Dendritic cell treated with granulocyte-macrophage colony-stimulating factor and Interleukin-4, amounts not matched to agents 40 ng/mL and 50 ng/mL, for 4 days (primary cell): ENCODE results near the gene MAST4.

ENCODE experiments used
- H3K27ac Mint-ChIP-seq: one replicate; pipeline ENCODE4 v1.8.0; 2022; ENCODE audit warnings: mild to moderate bottlenecking, mixed read lengths
- H3K27me3 Mint-ChIP-seq: one replicate; pipeline ENCODE4 v1.8.0; 2022; ENCODE audit warnings: mild to moderate bottlenecking, mixed read lengths
- H3K36me3 Mint-ChIP-seq: one replicate; pipeline ENCODE4 v1.8.0; 2022; ENCODE audit warnings: low read depth, mixed read lengths
- H3K4me1 Mint-ChIP-seq: one replicate; pipeline ENCODE4 v1.8.0; 2022; ENCODE audit warnings: low read depth, mixed read lengths
- H3K4me3 Mint-ChIP-seq: one replicate; pipeline ENCODE4 v1.8.0; 2022; ENCODE audit warnings: mild to moderate bottlenecking, moderate library complexity, mixed read lengths
- H3K9me3 Mint-ChIP-seq: one replicate; pipeline ENCODE4 v1.8.0; 2022; ENCODE audit warnings: mixed read lengths
- intact Hi-C: fragments of 100-400 bp; cut with micrococcal nuclease; formaldehyde crosslinking; loops from one replicate; pipeline ENCODE4 v1.15.0; 2022

The MAST4 gene

DNA sequence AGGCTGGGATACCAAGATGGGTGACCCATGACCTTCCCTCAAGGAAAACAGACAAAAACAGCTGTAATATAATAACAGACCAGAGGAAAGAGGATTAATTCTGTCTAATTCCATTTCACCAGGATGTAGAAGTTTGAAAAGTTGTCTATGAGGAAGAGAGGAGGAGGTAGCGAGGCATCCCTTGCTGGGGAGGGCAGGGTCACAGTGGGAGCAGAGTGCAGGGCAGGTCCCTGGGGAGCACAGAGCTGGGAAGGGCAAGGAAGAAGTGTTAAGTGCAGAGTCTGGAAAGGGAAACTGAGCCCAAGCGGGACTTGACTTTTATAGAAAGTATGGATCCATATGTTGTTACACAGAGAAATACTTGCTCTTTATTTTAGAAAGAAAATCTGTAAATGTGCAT is 389.8 kb downstream of the MAST4 start:
- no peaks in the 10 kb centered on the region for H3K4me1 Mint-ChIP-seq
- H3K9me3 Mint-ChIP-seq: no peaks in the 10 kb centered on the region
- no peak overlapping the region for H3K27ac Mint-ChIP-seq
- intact Hi-C loops: no loop called here
- H3K4me3 Mint-ChIP-seq: no peak overlapping the region
- no peaks in the 10 kb centered on the region for H3K36me3 Mint-ChIP-seq
- H3K27me3 Mint-ChIP-seq: peaks cover 2% of the 10 kb centered on the region

DNA sequence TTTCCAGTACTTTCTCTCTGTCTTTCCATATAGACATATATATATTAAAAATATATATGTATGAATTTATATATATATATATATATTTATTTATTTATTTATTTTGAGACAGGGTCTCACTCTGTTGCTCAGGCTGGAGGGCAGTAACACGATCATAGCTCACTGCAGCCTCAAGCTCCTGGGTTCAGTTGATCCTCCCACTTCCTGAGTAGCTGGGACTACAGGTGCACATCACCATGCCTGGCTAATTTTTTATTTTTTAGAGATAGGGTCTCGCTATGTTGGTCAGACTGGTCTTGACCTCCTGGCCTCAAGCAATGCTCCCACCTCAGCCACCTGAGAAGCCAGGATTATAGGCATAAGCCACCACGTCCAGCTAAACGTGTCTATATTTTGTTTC is 390.3 kb downstream of the MAST4 start:
- Mint-ChIP-seq H3K9me3 (no peaks in the 10 kb centered on the region), H3K4me1 (no peaks in the 10 kb centered on the region), H3K36me3 (no peaks in the 10 kb centered on the region), H3K27me3 (peaks cover 2% of the 10 kb centered on the region), H3K4me3 (no peak overlapping the region), H3K27ac (no peak overlapping the region)
- intact Hi-C loops: no loop called here

DNA sequence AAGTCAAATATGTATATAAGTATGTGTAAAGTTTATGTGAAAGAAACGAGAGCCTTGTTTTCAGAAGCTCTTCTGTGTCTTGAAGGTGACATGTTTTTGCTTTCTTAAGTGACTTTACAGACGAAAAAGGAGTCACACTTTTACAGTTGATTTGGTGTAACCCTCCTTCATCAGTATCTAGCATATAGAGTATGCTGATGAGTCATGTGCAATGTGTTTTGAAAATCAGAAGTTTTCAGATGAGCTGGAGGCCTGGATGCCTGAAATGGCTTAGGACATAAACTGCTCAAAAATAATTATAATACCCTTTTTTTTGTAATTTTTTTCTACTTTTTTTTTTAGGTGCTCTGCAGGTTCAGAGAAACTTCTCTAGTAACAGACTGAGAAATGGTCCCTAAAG is 390.9 kb downstream of the MAST4 start:
- intact Hi-C loops: no loop called here
- H3K27ac Mint-ChIP-seq: no peak overlapping the region
- H3K9me3 Mint-ChIP-seq: no peaks in the 10 kb centered on the region
- peaks cover under 1% of the 10 kb centered on the region for H3K4me1 Mint-ChIP-seq
- H3K4me3 Mint-ChIP-seq: no peak overlapping the region
- H3K27me3 Mint-ChIP-seq: peaks cover 2% of the 10 kb centered on the region
- no peaks in the 10 kb centered on the region for H3K36me3 Mint-ChIP-seq

DNA sequence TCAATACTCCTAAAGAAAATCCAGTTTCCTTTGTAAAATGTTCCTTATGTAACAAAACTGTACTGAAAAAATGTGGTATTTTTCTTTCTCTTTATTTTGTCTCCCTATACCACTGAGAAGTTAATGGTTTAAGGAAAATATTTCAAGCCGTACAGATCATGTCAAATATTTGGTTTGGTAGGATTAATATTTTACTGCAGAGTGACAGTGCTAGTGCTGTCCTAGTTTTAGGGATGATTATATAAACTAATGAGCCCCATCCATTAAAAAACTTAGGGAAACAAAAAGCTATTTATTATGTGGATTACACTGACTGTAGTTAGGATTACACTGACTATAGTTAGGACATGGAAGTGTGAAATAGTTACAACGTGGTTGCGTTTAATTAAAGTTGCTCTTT is 391.3 kb downstream of the MAST4 start:
- Mint-ChIP-seq H3K36me3 (no peaks in the 10 kb centered on the region), H3K9me3 (no peaks in the 10 kb centered on the region), H3K4me1 (peaks cover 4% of the 10 kb centered on the region), H3K4me3 (no peak overlapping the region), H3K27me3 (peaks cover 2% of the 10 kb centered on the region), H3K27ac (no peak overlapping the region)
- intact Hi-C loops: no loop called here

DNA sequence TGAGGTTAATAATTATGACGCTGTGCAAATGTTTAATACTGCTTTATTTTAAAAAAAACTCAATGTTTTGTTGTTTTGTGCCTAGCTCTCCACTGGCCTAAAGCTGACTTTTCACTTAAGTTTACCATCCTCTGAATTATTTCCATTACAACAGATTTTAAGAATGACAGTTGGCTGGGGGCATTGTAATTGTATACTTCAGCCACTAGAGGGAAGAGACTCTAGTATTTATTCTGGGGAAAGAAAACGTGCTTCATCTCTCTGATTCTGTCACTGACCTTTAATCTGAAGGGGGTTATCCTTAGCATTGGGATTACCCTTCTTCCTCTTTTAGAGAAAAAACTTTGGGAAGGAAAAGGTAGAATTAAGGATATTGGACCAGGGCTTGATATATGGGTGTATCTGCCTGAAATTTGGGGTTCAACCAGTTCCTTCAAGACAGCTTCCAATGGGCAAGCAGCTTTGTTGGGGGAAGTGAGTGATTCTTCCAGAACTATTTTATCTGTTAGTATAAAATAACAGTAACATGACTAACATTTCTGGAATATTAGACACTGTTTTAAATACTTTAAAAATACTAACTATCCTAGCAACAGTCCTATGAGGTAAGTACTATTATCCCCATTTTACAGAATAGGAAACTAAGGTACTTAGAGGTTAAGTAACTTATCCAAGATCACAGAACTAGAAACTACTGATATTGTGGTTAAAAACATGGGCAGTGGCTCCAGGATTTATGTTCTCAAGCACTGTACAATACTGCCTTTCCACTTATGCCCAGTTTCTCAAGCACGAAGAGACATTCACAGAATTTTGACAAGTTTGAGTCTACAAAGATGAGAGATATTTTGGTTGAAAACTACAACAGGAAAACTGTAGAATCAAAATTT is 392.0 kb downstream of the MAST4 start:
- Mint-ChIP-seq H3K27ac (no peak overlapping the region), H3K27me3 (peaks cover 2% of the 10 kb centered on the region), H3K36me3 (no peaks in the 10 kb centered on the region), H3K4me3 (no peak overlapping the region), H3K4me1 (peaks cover 8% of the 10 kb centered on the region), H3K9me3 (no peaks in the 10 kb centered on the region)
- intact Hi-C loops: loop anchor here (2.0 kb wide), 1 partner anchor 159 kb away; no protein-coding TSS in a partner anchor

DNA sequence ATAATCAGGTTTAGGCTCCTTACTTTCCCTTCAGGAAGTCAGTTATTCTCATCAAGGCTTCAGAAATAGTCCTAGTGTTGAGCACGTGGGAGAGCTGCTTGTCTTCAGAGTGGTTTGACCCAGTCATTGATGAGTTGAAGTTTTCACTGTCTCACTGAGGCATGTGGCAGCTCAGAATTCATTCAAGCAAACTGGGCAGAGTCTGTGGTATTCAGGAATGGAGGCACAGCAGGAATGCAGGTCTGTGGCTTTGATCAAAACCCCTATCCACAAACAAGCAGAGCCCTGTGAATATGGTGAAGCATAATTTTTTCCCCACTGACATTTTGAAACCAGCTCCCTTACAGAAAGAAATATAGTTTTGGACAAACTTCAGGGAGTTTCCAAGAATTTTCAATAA is 393.1 kb downstream of the MAST4 start:
- no peak overlapping the region for H3K4me3 Mint-ChIP-seq
- H3K9me3 Mint-ChIP-seq: no peaks in the 10 kb centered on the region
- H3K4me1 Mint-ChIP-seq: peaks cover 12% of the 10 kb centered on the region
- no peaks in the 10 kb centered on the region for H3K36me3 Mint-ChIP-seq
- intact Hi-C loops: loop anchor here (2.0 kb wide), 1 partner anchor 158 kb away; no protein-coding TSS in a partner anchor
- no peaks in the 10 kb centered on the region for H3K27me3 Mint-ChIP-seq
- no peak overlapping the region for H3K27ac Mint-ChIP-seq

DNA sequence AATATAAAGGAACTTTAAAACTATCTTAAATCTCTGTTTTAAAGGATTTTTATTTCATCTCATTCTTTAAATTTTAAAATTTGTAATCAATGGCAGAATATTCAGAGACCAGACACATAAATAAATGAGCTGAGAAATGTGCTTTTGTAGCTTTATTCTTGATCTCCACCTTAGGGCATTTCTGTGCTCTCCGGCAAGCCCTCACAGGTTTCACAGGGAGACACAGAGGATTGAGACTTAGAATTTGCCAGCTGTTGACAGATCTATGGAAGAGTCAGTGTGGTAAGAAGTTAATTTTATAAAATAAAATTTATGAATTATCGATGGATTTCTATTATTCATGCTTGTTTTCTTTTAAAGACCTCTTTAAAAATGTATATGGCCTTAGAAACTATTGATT is 393.6 kb downstream of the MAST4 start:
- no peaks in the 10 kb centered on the region for H3K27me3 Mint-ChIP-seq

DNA sequence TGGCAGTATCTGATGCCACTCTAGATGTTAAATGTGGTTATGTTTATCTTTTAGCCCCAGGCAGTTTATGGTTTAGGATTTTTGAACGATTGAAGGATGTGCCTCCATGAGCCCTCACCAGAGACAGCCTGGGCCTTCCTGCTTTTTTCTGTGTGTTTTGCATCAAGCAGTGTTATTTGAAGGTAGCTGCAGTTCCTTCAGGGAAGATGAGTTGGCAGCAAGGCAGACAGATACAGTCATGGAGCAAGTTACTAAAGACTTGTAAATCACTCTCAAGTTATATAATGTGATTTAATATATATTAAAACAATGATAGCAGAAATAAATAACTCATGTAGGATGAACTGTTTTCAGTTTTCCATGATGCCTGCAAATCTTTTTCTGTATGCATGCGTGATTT is 395.6 kb downstream of the MAST4 start:
- Mint-ChIP-seq H3K36me3 (no peaks in the 10 kb centered on the region), H3K4me3 (no peak overlapping the region), H3K27ac (no peak overlapping the region), H3K9me3 (no peaks in the 10 kb centered on the region), H3K4me1 (peaks cover 12% of the 10 kb centered on the region), H3K27me3 (no peaks in the 10 kb centered on the region)
- intact Hi-C loops: loop anchor here (10.0 kb wide), 1 partner anchor 213 kb away; no protein-coding TSS in a partner anchor

More for the DNA sequence above, 393.6 kb downstream of the MAST4 start:
- Mint-ChIP-seq H3K4me3 (no peak overlapping the region), H3K27ac (no peak overlapping the region), H3K9me3 (no peaks in the 10 kb centered on the region), H3K36me3 (no peaks in the 10 kb centered on the region), H3K4me1 (peaks cover 12% of the 10 kb centered on the region)
- intact Hi-C loops: loop anchor here (2.0 to 10.0 kb wide), 2 partner anchors 157 to 215 kb away; no protein-coding TSS in a partner anchor

DNA sequence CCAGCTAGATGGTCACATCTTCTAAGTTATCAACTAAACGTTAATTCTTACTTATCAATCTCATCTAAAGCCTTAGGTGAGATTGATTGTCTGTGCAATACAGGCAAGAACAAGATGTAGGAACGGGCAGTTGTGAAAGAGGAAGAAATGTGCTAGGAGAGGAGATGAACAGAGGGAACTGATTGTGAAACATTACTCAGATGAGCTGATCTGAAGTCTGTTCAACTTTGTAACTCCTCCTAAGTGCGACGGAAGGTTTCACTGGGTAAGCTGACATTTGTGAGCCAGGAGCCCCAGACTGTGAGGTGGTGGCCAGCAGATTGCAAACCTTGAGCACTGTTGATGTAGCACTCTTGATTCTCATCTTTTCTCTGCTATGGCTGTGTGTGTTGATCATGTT is 396.4 kb downstream of the MAST4 start:
- no peaks in the 10 kb centered on the region for H3K9me3 Mint-ChIP-seq
- H3K27me3 Mint-ChIP-seq: no peaks in the 10 kb centered on the region
- no peak overlapping the region for H3K4me3 Mint-ChIP-seq
- H3K36me3 Mint-ChIP-seq: no peaks in the 10 kb centered on the region
- peaks cover 12% of the 10 kb centered on the region for H3K4me1 Mint-ChIP-seq
- H3K27ac Mint-ChIP-seq: no peak overlapping the region
- intact Hi-C loops: loop anchor here (10.0 kb wide), 1 partner anchor 212 kb away; no protein-coding TSS in a partner anchor

DNA sequence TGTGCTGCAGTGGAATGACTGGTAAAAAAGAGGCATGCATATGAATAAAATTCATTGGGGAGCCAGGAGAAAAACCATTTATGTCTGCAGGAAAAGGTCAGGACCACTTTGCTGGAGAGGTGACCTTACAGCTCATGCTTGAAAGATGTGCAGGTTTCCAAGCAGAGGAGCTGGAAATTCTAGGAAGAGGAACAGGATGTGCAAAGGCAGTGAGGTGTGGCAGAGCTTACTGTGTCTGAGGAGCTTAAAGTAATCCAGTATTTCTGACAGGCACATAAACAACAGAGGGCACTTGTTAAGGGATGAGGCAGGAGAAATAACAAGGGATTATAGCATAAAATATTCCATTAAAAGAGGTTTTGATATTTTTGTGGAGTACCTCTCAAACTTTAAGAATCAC is 397.3 kb downstream of the MAST4 start:
- intact Hi-C loops: loop anchor here (10.0 kb wide), 1 partner anchor 211 kb away; no protein-coding TSS in a partner anchor
- peaks cover 12% of the 10 kb centered on the region for H3K4me1 Mint-ChIP-seq
- H3K27ac Mint-ChIP-seq: no peak overlapping the region
- H3K4me3 Mint-ChIP-seq: no peak overlapping the region
- H3K36me3 Mint-ChIP-seq: no peaks in the 10 kb centered on the region
- H3K27me3 Mint-ChIP-seq: no peaks in the 10 kb centered on the region
- H3K9me3 Mint-ChIP-seq: no peaks in the 10 kb centered on the region

DNA sequence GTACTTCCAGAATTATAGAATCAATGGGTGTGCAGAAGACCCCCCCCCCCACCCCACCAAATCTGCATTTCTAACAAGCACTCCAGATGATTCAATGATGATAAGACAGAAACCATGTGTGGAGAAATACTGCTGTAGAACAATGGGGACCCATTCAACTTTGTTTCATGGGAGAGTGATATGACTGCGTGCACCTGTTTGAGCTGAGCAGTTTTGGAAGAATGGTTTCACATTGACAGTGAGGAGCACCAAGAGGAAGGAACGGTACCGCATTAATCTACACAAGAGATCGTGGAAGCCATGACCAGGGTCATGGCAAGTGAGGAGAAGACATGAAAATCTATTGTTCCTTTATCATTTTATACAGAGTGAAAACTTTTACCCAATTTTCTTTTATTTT is 397.7 kb downstream of the MAST4 start:
- H3K4me3 Mint-ChIP-seq: no peak overlapping the region
- H3K27ac Mint-ChIP-seq: no peak overlapping the region
- H3K4me1 Mint-ChIP-seq: peaks cover 12% of the 10 kb centered on the region
- no peaks in the 10 kb centered on the region for H3K36me3 Mint-ChIP-seq
- no peaks in the 10 kb centered on the region for H3K9me3 Mint-ChIP-seq
- peaks cover under 1% of the 10 kb centered on the region for H3K27me3 Mint-ChIP-seq
- intact Hi-C loops: loop anchor here (10.0 kb wide), 1 partner anchor 211 kb away; no protein-coding TSS in a partner anchor

DNA sequence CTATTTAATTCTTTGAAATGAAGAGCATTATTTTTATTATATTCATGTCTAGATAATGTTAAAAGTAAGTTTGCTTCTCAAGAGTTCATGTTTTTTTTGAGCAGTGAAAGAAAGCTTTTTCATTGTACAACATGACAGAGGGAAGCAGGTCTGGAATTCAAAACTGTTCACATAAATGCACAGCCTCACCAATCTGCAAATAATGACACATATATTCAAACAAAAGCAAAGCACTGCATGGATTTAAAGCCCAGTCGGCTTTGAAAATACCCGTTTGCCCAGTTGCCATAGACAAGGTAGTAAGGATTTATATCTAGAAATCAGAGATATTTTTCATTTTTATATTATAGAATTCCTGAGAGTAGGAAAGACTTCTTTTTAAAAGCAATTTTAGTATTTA is 398.6 kb downstream of the MAST4 start:
- no peaks in the 10 kb centered on the region for H3K36me3 Mint-ChIP-seq
- intact Hi-C loops: loop anchor here (10.0 kb wide), 1 partner anchor 210 kb away; no protein-coding TSS in a partner anchor
- H3K9me3 Mint-ChIP-seq: no peaks in the 10 kb centered on the region
- H3K27me3 Mint-ChIP-seq: peaks cover 2% of the 10 kb centered on the region
- H3K4me3 Mint-ChIP-seq: no peak overlapping the region
- H3K4me1 Mint-ChIP-seq: peaks cover 12% of the 10 kb centered on the region
- H3K27ac Mint-ChIP-seq: no peak overlapping the region

DNA sequence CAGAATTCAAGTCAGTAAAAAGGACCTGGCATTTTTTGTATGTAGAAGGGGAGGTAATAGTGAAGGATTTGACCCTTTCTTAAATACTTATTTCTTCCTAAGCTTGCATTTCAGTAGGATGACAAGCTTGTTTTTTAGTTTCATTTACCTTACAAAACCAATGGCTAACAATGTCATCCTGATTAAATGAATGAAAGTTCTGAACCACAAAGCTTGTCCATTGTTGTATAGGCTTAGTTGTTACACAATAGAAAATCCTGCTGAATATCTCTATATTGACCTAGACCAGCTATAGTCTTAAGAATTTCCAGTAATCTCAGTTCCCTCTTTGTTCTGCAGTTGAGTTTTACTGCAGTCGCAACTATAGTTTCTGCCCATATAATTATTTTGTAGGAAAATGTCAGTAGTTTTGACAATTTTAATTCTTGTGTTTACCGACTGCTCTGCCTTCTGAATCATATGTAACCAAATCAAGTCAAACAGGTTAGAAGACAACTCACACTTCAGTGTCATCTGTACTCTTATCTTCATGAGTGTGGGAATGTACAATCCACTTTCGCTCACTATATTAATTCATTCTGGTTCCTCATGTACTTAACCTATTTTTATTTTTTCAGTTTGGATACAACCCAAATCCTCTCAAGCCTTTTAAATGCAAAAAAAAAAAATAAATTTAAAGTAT is 404.7 kb downstream of the MAST4 start:
- Mint-ChIP-seq H3K4me1 (peaks cover 10% of the 10 kb centered on the region), H3K27me3 (peaks cover 18% of the 10 kb centered on the region), H3K9me3 (no peaks in the 10 kb centered on the region)

More for the DNA sequence above, 404.7 kb downstream of the MAST4 start:
- no peak overlapping the region for H3K27ac Mint-ChIP-seq
- intact Hi-C loops: no loop called here
- no peak overlapping the region for H3K4me3 Mint-ChIP-seq
- no peaks in the 10 kb centered on the region for H3K36me3 Mint-ChIP-seq
